Liver (tissue), 9 donors: ENCODE measurements around the gene BTBD7. TPM values are rescaled to one million over a fixed set of nuclear protein-coding genes. Genes with fewer than 3 reads are reported as not detected.

ENCODE experiments used
- DNase-seq: peaks from one replicate; pipeline ENCODE4 v3.0.0-alpha.2; 2017; ENCODE audit warnings: low spot score
- H3K27ac ChIP-seq, 2 donors: one replicate each; pipeline ENCODE4 v1.7.0; 2013; ENCODE audit warnings: inconsistent platforms in 2 of 2, low read length in 2 of 2, control low read depth in 1 of 2, low read depth in 1 of 2, mild to moderate bottlenecking in 1 of 2
- H3K27me3 ChIP-seq, 4 donors: one replicate each; pipeline versions ENCODE4 v1.6.1 to v1.7.0; 2013; ENCODE audit warnings: low read length in 3 of 4, inconsistent platforms in 1 of 4, mild to moderate bottlenecking in 1 of 4, moderate library complexity in 1 of 4; ENCODE audit not compliant: control insufficient read depth in 4 of 4, insufficient read depth in 4 of 4
- H3K36me3 ChIP-seq, 4 donors: one replicate each; pipeline versions ENCODE4 v1.6.1 to v1.7.0; 2013; ENCODE audit warnings: low read length in 3 of 4, mild to moderate bottlenecking in 3 of 4, low read depth in 1 of 4, moderate library complexity in 1 of 4; ENCODE audit not compliant: control insufficient read depth in 4 of 4, insufficient read depth in 3 of 4
- H3K4me1 ChIP-seq, 4 donors: one replicate each; pipeline versions ENCODE4 v1.6.1 to v1.7.0; 2013; ENCODE audit warnings: low read length in 3 of 4, mild to moderate bottlenecking in 3 of 4, moderate library complexity in 1 of 4; ENCODE audit not compliant: control insufficient read depth in 4 of 4, insufficient read depth in 4 of 4
- H3K4me3 ChIP-seq, 3 donors: one replicate each; pipeline versions ENCODE4 v1.6.1 to v1.7.0; 2013; ENCODE audit warnings: low read length in 3 of 3, control low read depth in 1 of 3, low read depth in 1 of 3, mild to moderate bottlenecking in 1 of 3
- H3K9ac ChIP-seq, 2 donors: one replicate each; pipeline ENCODE4 v1.7.0; 2013; ENCODE audit warnings: low read length in 2 of 2, mild to moderate bottlenecking in 2 of 2, moderate library complexity in 2 of 2, control low read depth in 1 of 2, low read depth in 1 of 2
- H3K9me3 ChIP-seq, 4 donors: one replicate each; pipeline versions ENCODE4 v1.6.1 to v1.7.0; 2013; ENCODE audit warnings: low read length in 3 of 4; ENCODE audit not compliant: control insufficient read depth in 4 of 4
- EGR1 ChIP-seq, 2 donors: IDR thresholded peaks; 2 replicates each; pipeline ENCODE4 v1.6.1; 2016 to 2018; ENCODE audit warnings: antibody characterized with exemption in 2 of 2, low read depth in 2 of 2
- FOXA1 ChIP-seq: IDR thresholded peaks from 2 replicates; pipeline ENCODE4 v1.6.1; 2016; ENCODE audit warnings: antibody characterized with exemption
- FOXA2 ChIP-seq: IDR thresholded peaks from 2 replicates; pipeline ENCODE4 v1.6.1; 2016; ENCODE audit warnings: antibody characterized with exemption
- GABPA ChIP-seq, 2 donors: IDR thresholded peaks in 1 of 2; conservative IDR thresholded peaks in 1 of 2; 2 replicates each; pipeline ENCODE4 v1.6.1; 2016; ENCODE audit warnings: antibody characterized with exemption in 2 of 2, mild to moderate bottlenecking in 1 of 2, moderate library complexity in 1 of 2
- HNF4A ChIP-seq, 2 donors: conservative IDR thresholded peaks; 2 replicates each; pipeline ENCODE4 v1.6.1; 2016; ENCODE audit warnings: antibody characterized with exemption in 2 of 2, mild to moderate bottlenecking in 2 of 2
- HNF4G ChIP-seq: IDR thresholded peaks from 2 replicates; pipeline ENCODE4 v1.6.1; 2016; ENCODE audit warnings: antibody characterized with exemption
- JUND ChIP-seq, 2 donors: IDR thresholded peaks; 2 replicates each; pipeline ENCODE4 v1.6.1; 2016; ENCODE audit warnings: antibody characterized with exemption in 2 of 2
- NR2F2 ChIP-seq: IDR thresholded peaks from 2 replicates; pipeline ENCODE4 v1.6.1; 2016; ENCODE audit warnings: antibody characterized with exemption
- RAD21 ChIP-seq, 2 donors: IDR thresholded peaks; 2 replicates each; pipeline ENCODE4 v1.6.1; 2016; ENCODE audit warnings: antibody characterized with exemption in 2 of 2, mild to moderate bottlenecking in 2 of 2
- RXRA ChIP-seq, 2 donors: IDR thresholded peaks; 2 replicates each; pipeline ENCODE4 v1.6.1; 2017 to 2018; ENCODE audit warnings: antibody characterized with exemption in 2 of 2, mild to moderate bottlenecking in 1 of 2
- SP1 ChIP-seq: IDR thresholded peaks from 2 replicates; pipeline ENCODE4 v1.6.1; 2018; ENCODE audit warnings: antibody characterized with exemption, mild to moderate bottlenecking
- TAF1 ChIP-seq: conservative IDR thresholded peaks from 2 replicates; pipeline ENCODE4 v1.6.1; 2016; ENCODE audit warnings: antibody characterized with exemption, mild to moderate bottlenecking
- YY1 ChIP-seq: IDR thresholded peaks from 2 replicates; pipeline ENCODE4 v1.6.1; 2016; ENCODE audit warnings: antibody characterized with exemption, mild to moderate bottlenecking
- WGBS: extraction: QIAGEN DNeasy Blood & Tissue Kit; methylation state at CpG from one replicate; pipeline ENCODE4 v1.1.7; 2013; 5-methylcytosine and 5-hydroxymethylcytosine counted together
- polyA plus RNA-seq, 2 donors: library from polyadenylated mRNA; stranded (reverse) in 1 of 2; unstranded in 1 of 2; fragments of 200-250 nt in 1 of 2; fragments of >200 nt in 1 of 2; fragmentation: Nextera tagmentation in 1 of 2; extraction: Ambion mirVana in 1 of 2; gene quantifications; one replicate each; pipeline versions ENCODE4 v1.2.1 to v1.2.3, GENCODE V29; 2013 to 2015
- total RNA-seq, 2 donors: library from RNA; depleted of rRNA; stranded (reverse); fragments of >200 nt; gene quantifications; one replicate each; pipeline ENCODE4 v1.2.3, GENCODE V29; 2014
- TF ChIP-seq, protein P1 (sequence below): IDR thresholded peaks from 2 replicates; pipeline ENCODE4 v1.6.1; 2016; ENCODE audit warnings: antibody characterized with exemption, mild to moderate bottlenecking
- TF ChIP-seq, protein P2 (sequence below): IDR thresholded peaks from 2 replicates; pipeline ENCODE4 v1.6.1; 2016; ENCODE audit warnings: antibody characterized with exemption
- TF ChIP-seq, protein P3 (sequence below): IDR thresholded peaks from 2 replicates; pipeline ENCODE4 v1.6.1; 2016; ENCODE audit warnings: antibody characterized with exemption
- TF ChIP-seq, protein P4 (sequence below): fragments of 150-350 bp; IDR thresholded peaks from 2 replicates; pipeline ENCODE4 v1.5.1; 2017; ENCODE audit warnings: improper control_type of control experiment, low read depth, low read length; ENCODE audit not compliant: missing input control
- TF ChIP-seq, protein P5 (sequence below): IDR thresholded peaks from 2 replicates; pipeline ENCODE4 v1.6.1; 2016; ENCODE audit warnings: antibody characterized with exemption
- donor health status: healthy.
- donor health status: healthy.
- donor health status: healthy.
- donor health status: healthy.
- donor health status: healthy.

BTBD7 gene
- total and polyA plus RNA-seq, 4 donors: 4.4 to 17.7 (median 10.2) TPM

DNA sequence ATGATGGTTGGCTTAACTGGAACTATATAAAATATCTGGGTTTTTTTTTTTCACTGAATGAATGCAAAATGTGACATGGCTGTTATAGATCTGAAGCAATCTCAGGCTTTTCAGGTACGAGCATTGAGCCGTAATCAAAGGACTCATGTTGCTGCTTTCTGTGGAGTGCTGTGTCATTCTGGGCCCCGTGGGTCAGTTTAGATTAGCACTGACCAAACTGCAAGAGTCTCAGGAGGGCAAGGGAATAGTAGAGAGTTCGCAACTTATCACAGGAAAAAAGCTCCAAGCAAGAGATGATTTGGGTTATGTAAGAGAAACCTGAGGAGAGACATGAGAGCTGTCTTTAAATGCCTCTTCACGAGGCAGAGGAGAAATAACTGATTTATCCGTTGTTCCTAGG is 66.7 kb downstream of the BTBD7 start:
- H3K9ac ChIP-seq: no peak overlapping the region
- no peak overlapping the region for H3K27ac ChIP-seq
- no peak for DNase-seq
- no peaks in the 10 kb centered on the region for H3K9me3 ChIP-seq
- no peaks in the 10 kb centered on the region for H3K27me3 ChIP-seq
- TF ChIP-seq EGR1 (IDR thresholded peaks at IDR 0.05; ENCODE audit: low read depth in 2 of 2): no peak
- TF ChIP-seq RXRA (IDR thresholded peaks at IDR 0.05): no peak
- no peak for TF ChIP-seq FOXA1
- TF ChIP-seq JUND (IDR thresholded peaks at IDR 0.05): no peak
- no peak for TF ChIP-seq HNF4G
- TF ChIP-seq NR2F2: no peak
- no peak for TF ChIP-seq RAD21 (IDR thresholded peaks at IDR 0.05)
- TF ChIP-seq TAF1: no peak
- no peak for TF ChIP-seq GABPA (IDR thresholded peaks at IDR 0.05 in 1 of 2, conservative IDR thresholded peaks at IDR 0.05 in 1 of 2)
- no peak for TF ChIP-seq HNF4A (conservative IDR thresholded peaks at IDR 0.05)
- TF ChIP-seq, protein P1, sequence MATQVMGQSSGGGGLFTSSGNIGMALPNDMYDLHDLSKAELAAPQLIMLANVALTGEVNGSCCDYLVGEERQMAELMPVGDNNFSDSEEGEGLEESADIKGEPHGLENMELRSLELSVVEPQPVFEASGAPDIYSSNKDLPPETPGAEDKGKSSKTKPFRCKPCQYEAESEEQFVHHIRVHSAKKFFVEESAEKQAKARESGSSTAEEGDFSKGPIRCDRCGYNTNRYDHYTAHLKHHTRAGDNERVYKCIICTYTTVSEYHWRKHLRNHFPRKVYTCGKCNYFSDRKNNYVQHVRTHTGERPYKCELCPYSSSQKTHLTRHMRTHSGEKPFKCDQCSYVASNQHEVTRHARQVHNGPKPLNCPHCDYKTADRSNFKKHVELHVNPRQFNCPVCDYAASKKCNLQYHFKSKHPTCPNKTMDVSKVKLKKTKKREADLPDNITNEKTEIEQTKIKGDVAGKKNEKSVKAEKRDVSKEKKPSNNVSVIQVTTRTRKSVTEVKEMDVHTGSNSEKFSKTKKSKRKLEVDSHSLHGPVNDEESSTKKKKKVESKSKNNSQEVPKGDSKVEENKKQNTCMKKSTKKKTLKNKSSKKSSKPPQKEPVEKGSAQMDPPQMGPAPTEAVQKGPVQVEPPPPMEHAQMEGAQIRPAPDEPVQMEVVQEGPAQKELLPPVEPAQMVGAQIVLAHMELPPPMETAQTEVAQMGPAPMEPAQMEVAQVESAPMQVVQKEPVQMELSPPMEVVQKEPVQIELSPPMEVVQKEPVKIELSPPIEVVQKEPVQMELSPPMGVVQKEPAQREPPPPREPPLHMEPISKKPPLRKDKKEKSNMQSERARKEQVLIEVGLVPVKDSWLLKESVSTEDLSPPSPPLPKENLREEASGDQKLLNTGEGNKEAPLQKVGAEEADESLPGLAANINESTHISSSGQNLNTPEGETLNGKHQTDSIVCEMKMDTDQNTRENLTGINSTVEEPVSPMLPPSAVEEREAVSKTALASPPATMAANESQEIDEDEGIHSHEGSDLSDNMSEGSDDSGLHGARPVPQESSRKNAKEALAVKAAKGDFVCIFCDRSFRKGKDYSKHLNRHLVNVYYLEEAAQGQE: no peak
- TF ChIP-seq, protein P2, sequence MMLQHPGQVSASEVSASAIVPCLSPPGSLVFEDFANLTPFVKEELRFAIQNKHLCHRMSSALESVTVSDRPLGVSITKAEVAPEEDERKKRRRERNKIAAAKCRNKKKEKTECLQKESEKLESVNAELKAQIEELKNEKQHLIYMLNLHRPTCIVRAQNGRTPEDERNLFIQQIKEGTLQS: no peak
- H3K4me3 ChIP-seq: no peak overlapping the region
- peaks cover 0 to 3% (median 0%) of the 10 kb centered on the region in 4 donors for H3K4me1 ChIP-seq
- 88% methylated on average over 6 of the region's 6 CpGs for WGBS
- H3K36me3 ChIP-seq: peaks cover 2 to 14% (median 10%) of the 10 kb centered on the region in 4 donors

DNA sequence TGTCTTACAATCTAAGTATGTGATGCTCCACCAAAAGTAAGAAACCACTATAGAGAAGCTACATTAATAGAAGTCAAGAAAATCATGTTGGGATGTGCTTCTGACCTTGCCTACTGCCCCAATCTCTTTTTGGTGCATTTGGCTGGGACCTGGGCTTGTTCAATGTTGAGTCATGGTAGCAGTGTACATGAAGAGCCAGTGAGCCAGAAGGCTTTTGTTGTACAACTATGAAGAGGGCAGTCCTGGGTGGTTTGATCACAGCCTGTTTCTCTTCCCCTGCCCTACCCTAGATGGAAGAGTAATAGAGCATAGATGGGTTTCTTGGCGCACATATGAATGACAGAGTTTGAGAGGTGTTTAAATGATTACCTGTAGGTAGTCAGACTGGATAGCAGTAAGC is 69.4 kb downstream of the BTBD7 start:
- Histone ChIP-seq H3K27me3 (no peaks in the 10 kb centered on the region), H3K9ac (no peak overlapping the region), H3K4me3 (no peak overlapping the region), H3K4me1 (peaks cover 0 to 3% (median 0%) of the 10 kb centered on the region in 4 donors), H3K9me3 (no peaks in the 10 kb centered on the region), H3K27ac (no peak overlapping the region), H3K36me3 (peaks cover 4 to 19% (median 11%) of the 10 kb centered on the region in 4 donors)
- DNase-seq: no peak
- TF ChIP-seq RXRA (IDR thresholded peaks at IDR 0.05) (no peak), EGR1 (IDR thresholded peaks at IDR 0.05; ENCODE audit: low read depth in 2 of 2) (no peak), FOXA1 (no peak), JUND (IDR thresholded peaks at IDR 0.05) (no peak), GABPA (IDR thresholded peaks at IDR 0.05 in 1 of 2, conservative IDR thresholded peaks at IDR 0.05 in 1 of 2) (no peak), TAF1 (no peak), NR2F2 (no peak), HNF4G (no peak), RAD21 (IDR thresholded peaks at IDR 0.05) (no peak), SP1 (no peak), HNF4A (conservative IDR thresholded peaks at IDR 0.05) (no peak), YY1 (no peak), FOXA2 (no peak)
- TF ChIP-seq, protein P1: no peak
- TF ChIP-seq, protein P3, sequence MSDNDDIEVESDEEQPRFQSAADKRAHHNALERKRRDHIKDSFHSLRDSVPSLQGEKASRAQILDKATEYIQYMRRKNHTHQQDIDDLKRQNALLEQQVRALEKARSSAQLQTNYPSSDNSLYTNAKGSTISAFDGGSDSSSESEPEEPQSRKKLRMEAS: no peak
- TF ChIP-seq, protein P4, sequence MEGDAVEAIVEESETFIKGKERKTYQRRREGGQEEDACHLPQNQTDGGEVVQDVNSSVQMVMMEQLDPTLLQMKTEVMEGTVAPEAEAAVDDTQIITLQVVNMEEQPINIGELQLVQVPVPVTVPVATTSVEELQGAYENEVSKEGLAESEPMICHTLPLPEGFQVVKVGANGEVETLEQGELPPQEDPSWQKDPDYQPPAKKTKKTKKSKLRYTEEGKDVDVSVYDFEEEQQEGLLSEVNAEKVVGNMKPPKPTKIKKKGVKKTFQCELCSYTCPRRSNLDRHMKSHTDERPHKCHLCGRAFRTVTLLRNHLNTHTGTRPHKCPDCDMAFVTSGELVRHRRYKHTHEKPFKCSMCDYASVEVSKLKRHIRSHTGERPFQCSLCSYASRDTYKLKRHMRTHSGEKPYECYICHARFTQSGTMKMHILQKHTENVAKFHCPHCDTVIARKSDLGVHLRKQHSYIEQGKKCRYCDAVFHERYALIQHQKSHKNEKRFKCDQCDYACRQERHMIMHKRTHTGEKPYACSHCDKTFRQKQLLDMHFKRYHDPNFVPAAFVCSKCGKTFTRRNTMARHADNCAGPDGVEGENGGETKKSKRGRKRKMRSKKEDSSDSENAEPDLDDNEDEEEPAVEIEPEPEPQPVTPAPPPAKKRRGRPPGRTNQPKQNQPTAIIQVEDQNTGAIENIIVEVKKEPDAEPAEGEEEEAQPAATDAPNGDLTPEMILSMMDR: no peak
- TF ChIP-seq, protein P2: no peak
- TF ChIP-seq, protein P5, sequence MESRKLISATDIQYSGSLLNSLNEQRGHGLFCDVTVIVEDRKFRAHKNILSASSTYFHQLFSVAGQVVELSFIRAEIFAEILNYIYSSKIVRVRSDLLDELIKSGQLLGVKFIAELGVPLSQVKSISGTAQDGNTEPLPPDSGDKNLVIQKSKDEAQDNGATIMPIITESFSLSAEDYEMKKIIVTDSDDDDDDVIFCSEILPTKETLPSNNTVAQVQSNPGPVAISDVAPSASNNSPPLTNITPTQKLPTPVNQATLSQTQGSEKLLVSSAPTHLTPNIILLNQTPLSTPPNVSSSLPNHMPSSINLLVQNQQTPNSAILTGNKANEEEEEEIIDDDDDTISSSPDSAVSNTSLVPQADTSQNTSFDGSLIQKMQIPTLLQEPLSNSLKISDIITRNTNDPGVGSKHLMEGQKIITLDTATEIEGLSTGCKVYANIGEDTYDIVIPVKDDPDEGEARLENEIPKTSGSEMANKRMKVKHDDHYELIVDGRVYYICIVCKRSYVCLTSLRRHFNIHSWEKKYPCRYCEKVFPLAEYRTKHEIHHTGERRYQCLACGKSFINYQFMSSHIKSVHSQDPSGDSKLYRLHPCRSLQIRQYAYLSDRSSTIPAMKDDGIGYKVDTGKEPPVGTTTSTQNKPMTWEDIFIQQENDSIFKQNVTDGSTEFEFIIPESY: no peak
- WGBS: 100% methylated on average over 1 of the region's 1 CpG
